ENCODE measurements around the gene PRSS2.
"Not testable (repeated sequence)": the region's sequence is repeated elsewhere in the genome, so short reads cannot be mapped to it uniquely, and the experiment has no call there.

PRSS2 gene

GRCh38 chr7:142771353-142771723 lies 568 bp downstream of the PRSS2 start:
- H3K4me1 Mint-ChIP-seq: peaks cover 21% of the 10 kb centered on the region
- peak; percentile 93 for ATAC-seq (ENCODE audit: low read depth)
- peak; percentile 21 to 44 for DNase-seq (ENCODE audit: low spot score in 2 of 2)
- no peaks in the 10 kb centered on the region for H3K36me3 Mint-ChIP-seq
- H3K4me3 Mint-ChIP-seq: peak overlapping the region; percentile 37
- no peaks in the 10 kb centered on the region for H3K9me3 Mint-ChIP-seq
- no peaks in the 10 kb centered on the region for H3K27me3 Mint-ChIP-seq
- peak overlapping the region; percentile 43 for H3K27ac Mint-ChIP-seq

GRCh38 chr7:142772051-142772450 lies 1.3 kb downstream of the PRSS2 start:
- H3K36me3 Mint-ChIP-seq: no peaks in the 10 kb centered on the region
- no peak for ATAC-seq (ENCODE audit: low read depth)
- no peaks in the 10 kb centered on the region for H3K27me3 Mint-ChIP-seq
- peak overlapping the region; percentile 25 for H3K27ac Mint-ChIP-seq
- peaks cover 21% of the 10 kb centered on the region for H3K4me1 Mint-ChIP-seq
- no peak overlapping the region for H3K4me3 Mint-ChIP-seq
- DNase-seq (ENCODE audit: low spot score in 2 of 2): no peak
- no peaks in the 10 kb centered on the region for H3K9me3 Mint-ChIP-seq

DNA sequence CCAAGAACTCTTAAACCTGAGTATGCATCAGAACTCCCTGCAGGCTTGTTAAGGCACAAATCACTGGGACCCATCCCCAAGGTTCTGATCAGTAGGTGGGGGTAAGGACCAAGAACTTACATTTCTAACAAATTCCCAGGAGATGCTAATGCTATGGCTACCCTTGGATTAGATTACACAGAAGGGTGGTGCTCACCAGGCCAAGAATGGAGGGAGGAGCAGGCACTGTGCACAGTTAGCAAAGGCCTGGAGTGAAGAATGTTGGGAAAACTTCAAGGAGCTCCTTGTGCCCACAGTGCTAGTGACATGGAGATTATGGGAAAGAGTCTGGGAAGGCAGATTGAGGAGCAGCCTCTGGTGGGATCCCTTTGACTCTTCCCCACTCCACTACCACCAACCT lies 1.9 kb downstream of the PRSS2 start:
- H3K4me3 Mint-ChIP-seq: no peak overlapping the region
- no peak for DNase-seq (ENCODE audit: low spot score in 2 of 2)
- H3K27me3 Mint-ChIP-seq: no peaks in the 10 kb centered on the region
- ATAC-seq (ENCODE audit: low read depth): no peak
- H3K27ac Mint-ChIP-seq: no peak overlapping the region
- no peaks in the 10 kb centered on the region for H3K9me3 Mint-ChIP-seq
- H3K4me1 Mint-ChIP-seq: peaks cover 21% of the 10 kb centered on the region
- no peaks in the 10 kb centered on the region for H3K36me3 Mint-ChIP-seq

- Mint-ChIP-seq H3K27ac (no peak overlapping the region), H3K4me3 (no peak overlapping the region), H3K36me3 (no peaks in the 10 kb centered on the region), H3K27me3 (no peaks in the 10 kb centered on the region), H3K4me1 (peaks cover 21% of the 10 kb centered on the region), H3K9me3 (no peaks in the 10 kb centered on the region)
- no peak for DNase-seq (ENCODE audit: low spot score in 2 of 2)
- ATAC-seq (ENCODE audit: low read depth): no peak
These were observed 2.5 kb downstream of the PRSS2 start for GRCh38 chr7:142773230-142773629.

- Mint-ChIP-seq H3K27me3 (no peaks in the 10 kb centered on the region), H3K4me1 (peaks cover 21% of the 10 kb centered on the region), H3K36me3 (no peaks in the 10 kb centered on the region), H3K4me3 (no peak overlapping the region), H3K27ac (no peak overlapping the region), H3K9me3 (no peaks in the 10 kb centered on the region)
- DNase-seq (ENCODE audit: low spot score in 2 of 2) (no peak), ATAC-seq (ENCODE audit: low read depth) (no peak)
These were observed 3.4 kb downstream of the PRSS2 start for GRCh38 chr7:142773937-142774744.

DNA sequence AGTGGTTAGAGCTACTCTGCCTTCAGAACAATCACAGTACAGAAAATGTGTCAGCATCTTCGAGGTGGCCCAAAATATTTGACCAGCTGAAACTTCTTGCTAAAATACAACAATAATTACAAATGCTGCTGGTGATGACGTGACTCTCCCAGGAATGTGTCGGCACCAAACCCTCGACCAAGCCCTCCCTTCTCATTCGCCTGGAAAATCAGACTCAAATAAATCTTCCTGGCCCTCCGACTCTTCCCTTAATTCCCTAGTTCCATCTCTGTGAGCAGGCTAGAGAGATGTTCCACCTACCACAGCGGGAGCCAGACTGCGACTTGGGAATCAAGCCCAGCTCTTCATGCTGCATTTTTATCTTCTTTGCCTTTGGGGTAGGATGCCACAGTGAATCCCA lies 4.1 kb downstream of the PRSS2 start:
- Mint-ChIP-seq H3K4me1 (peaks cover 19% of the 10 kb centered on the region), H3K9me3 (no peaks in the 10 kb centered on the region), H3K36me3 (no peaks in the 10 kb centered on the region), H3K27me3 (no peaks in the 10 kb centered on the region), H3K27ac (peak overlapping the region; percentile 60), H3K4me3 (no peak overlapping the region)
- DNase-seq (ENCODE audit: low spot score in 2 of 2) (no peak), ATAC-seq (ENCODE audit: low read depth) (no peak)

DNA sequence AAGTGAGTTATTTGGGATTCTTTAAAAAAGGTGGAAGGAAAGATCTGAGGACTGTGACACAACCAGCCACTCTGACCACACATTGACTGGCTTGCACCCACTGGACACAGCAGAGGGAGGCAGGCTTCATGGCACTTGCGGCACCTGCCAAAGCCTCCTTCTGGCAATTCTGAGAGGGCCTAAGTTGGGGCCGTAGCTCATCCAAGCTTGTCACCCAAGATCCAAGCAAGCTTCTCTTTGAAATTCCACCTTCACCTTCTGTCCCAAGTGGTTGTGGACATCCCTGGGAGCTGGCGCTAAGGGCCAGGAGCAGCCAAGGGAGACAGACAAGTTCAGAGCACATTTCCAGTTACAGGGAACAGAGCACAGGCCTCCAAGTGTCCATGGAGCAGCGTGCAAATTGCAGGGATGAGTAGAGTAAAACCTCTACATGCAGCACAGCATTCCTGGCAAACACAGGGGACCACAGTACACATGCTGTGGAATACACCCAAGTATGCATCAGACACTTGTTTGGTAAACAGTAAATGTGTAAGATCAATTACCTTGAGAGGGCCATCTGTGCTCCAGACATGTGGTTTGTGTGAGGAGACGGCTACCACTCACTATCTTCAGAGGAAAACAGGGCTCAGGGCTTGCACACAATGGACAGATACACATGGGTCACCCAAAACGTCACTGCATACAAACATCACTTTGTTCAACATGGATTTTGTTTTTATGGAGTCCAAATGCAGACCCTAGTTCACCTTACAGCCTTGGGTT lies 4.8 kb downstream of the PRSS2 start:
- DNase-seq (ENCODE audit: low spot score in 2 of 2); ATAC-seq (ENCODE audit: low read depth); H3K9me3 Mint-ChIP-seq; H3K27me3 Mint-ChIP-seq; H3K4me3 Mint-ChIP-seq; H3K36me3 Mint-ChIP-seq: not testable (repeated sequence)
- H3K27ac Mint-ChIP-seq: peak overlapping the region; percentile 60
- peaks cover 20% of the 10 kb centered on the region for H3K4me1 Mint-ChIP-seq

DNA sequence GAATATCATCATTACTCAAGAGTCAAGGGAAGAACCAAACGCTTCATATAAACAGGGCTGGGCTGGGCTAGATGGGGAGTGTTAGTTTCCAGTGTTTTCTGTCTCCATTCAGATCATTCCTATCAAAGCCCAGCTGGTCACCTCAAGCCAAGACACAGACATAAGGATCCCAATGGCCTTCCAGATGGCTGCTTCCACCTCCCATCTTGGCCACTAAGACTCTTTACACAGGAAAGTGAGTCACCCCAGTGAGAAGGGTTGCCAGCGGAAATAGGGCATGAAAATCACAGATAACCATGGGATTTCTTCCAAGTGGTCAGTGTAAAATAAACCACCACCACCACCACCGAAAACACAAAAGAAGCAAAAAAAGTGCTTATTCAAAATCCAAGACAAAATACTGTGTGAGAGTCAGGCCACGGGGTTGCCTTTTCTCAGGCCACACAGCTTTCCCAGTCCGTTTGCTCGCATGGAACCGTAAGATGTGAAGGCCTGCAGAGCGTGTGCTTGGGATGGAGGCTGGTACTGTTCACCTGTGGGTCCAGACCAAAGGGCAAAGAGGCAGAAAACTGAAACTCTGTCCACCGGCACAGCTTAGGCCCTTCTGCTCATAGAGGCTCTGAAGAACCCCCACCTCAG lies 5.6 kb downstream of the PRSS2 start:
- peaks cover 16% of the 10 kb centered on the region for H3K4me1 Mint-ChIP-seq
- peak overlapping the region; percentile 42 for H3K27ac Mint-ChIP-seq
- no peaks in the 10 kb centered on the region for H3K27me3 Mint-ChIP-seq
- ATAC-seq (ENCODE audit: low read depth) (no peak), DNase-seq (ENCODE audit: low spot score in 2 of 2) (no peak)
- H3K4me3 Mint-ChIP-seq: no peak overlapping the region
- H3K36me3 Mint-ChIP-seq: no peaks in the 10 kb centered on the region
- H3K9me3 Mint-ChIP-seq: no peaks in the 10 kb centered on the region

DNA sequence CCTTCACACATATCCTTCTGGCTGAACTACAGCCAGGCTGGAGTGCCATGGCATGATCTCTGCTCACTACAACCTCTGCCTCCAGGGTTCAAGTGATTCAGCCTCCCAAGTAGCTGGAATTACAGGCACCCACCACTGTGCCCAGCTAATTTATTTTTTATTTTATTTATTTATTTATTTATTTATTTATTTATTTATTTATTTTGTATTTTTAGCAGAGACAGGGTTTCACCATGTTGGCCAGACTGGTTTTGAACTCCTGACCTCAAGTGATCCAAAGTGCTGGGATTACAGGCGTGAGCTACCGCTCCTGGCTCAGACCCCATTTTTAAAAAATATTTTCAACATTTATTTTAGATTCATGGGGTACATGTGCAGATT lies 6.1 kb downstream of the PRSS2 start:
- not testable (repeated sequence) for H3K36me3 Mint-ChIP-seq; ATAC-seq (ENCODE audit: low read depth); H3K9me3 Mint-ChIP-seq; H3K27ac Mint-ChIP-seq; H3K27me3 Mint-ChIP-seq; H3K4me3 Mint-ChIP-seq; DNase-seq (ENCODE audit: low spot score in 2 of 2)
- H3K4me1 Mint-ChIP-seq: peaks cover 11% of the 10 kb centered on the region

DNA sequence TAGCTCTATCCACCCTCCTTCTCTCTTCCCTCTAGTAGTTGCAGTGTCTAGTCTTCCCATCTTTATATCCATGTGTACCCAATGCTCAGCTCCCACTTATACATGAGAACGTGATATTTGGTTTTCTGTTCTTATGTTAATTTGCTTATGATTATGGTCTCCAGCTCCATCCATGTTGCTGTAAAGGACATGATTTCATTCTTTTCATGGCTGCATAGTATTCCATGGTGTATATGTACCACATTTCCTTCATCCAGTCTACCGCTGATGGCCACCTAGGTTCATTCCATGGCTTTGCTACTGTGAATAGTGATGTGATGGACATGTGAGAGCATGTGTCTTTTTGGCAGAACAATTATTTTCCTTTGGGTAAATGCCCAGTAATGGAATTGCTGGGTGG lies 6.5 kb downstream of the PRSS2 start:
- DNase-seq (ENCODE audit: low spot score in 2 of 2): no peak
- Mint-ChIP-seq H3K4me3 (no peak overlapping the region), H3K4me1 (peaks cover 6% of the 10 kb centered on the region), H3K27me3 (no peaks in the 10 kb centered on the region), H3K9me3 (no peaks in the 10 kb centered on the region), H3K27ac (no peak overlapping the region), H3K36me3 (no peaks in the 10 kb centered on the region)
- no peak for ATAC-seq (ENCODE audit: low read depth)

- Mint-ChIP-seq H3K4me3 (peak overlapping the region; percentile 91), H3K27ac (peak overlapping the region; percentile 72), H3K36me3 (no peaks in the 10 kb centered on the region), H3K9me3 (no peaks in the 10 kb centered on the region), H3K4me1 (peaks cover 19% of the 10 kb centered on the region), H3K27me3 (no peaks in the 10 kb centered on the region)
- ATAC-seq (ENCODE audit: low read depth) (peak; percentile 82), DNase-seq (ENCODE audit: low spot score in 2 of 2) (peak; percentile 81 to 84)
These were observed 12.4 kb downstream of the PRSS2 start for GRCh38 chr7:142782922-142783900.

GRCh38 chr7:142784096-142784495 lies 13.3 kb downstream of the PRSS2 start:
- DNase-seq (ENCODE audit: low spot score in 2 of 2) (no peak), ATAC-seq (ENCODE audit: low read depth) (no peak)
- no peaks in the 10 kb centered on the region for H3K27me3 Mint-ChIP-seq
- H3K9me3 Mint-ChIP-seq: no peaks in the 10 kb centered on the region
- peak overlapping the region; percentile 72 for H3K27ac Mint-ChIP-seq
- no peak overlapping the region for H3K4me3 Mint-ChIP-seq
- no peaks in the 10 kb centered on the region for H3K36me3 Mint-ChIP-seq
- H3K4me1 Mint-ChIP-seq: peaks cover 24% of the 10 kb centered on the region

- Mint-ChIP-seq H3K9me3 (no peaks in the 10 kb centered on the region), H3K4me3 (no peak overlapping the region), H3K27me3 (no peaks in the 10 kb centered on the region), H3K36me3 (no peaks in the 10 kb centered on the region), H3K27ac (peak overlapping the region; percentile 72), H3K4me1 (peaks cover 28% of the 10 kb centered on the region)
- DNase-seq (ENCODE audit: low spot score in 2 of 2) (no peak), ATAC-seq (ENCODE audit: low read depth) (no peak)
These were observed 13.9 kb downstream of the PRSS2 start for GRCh38 chr7:142784716-142785115.

Data from memory B cell (primary cell).